Neural cell (in vitro differentiated cells): Measurements from ENCODE around the gene CEBPZ. TPM values are rescaled to one million over a fixed set of nuclear protein-coding genes. Genes with fewer than 3 reads are reported as not detected.
"Not testable (repeated sequence)": the region's sequence is repeated elsewhere in the genome, so short reads cannot be mapped to it uniquely, and the experiment has no call there.

Experiments
- H2AFZ ChIP-seq: fragments of 200-600, 300-800 bp; sonication (generic), shearing (Covaris generic); 2 replicates; pipeline ENCODE4 v1.6.0; 2014; ENCODE audit warnings: low read depth, mild to moderate bottlenecking, antibody characterized with exemption, low read length, moderate library complexity
- H3F3A ChIP-seq: fragments of 200-600 bp; shearing (Covaris generic); 2 replicates; pipeline ENCODE4 v1.6.1; 2016; ENCODE audit warnings: mild to moderate bottlenecking, moderate library complexity, mixed read lengths, antibody characterized with exemption, low read length; ENCODE audit not compliant: insufficient read depth, poor library complexity, severe bottlenecking
- H3K27ac ChIP-seq: fragments of 200-600, 300-800 bp; sonication (generic), shearing (Covaris generic); 2 replicates; pipeline ENCODE4 v1.5.1; 2014; ENCODE audit warnings: mild to moderate bottlenecking, low read length, moderate library complexity
- H3K27me3 ChIP-seq: fragments of 300-800, 200-600 bp; sonication (generic), shearing (Covaris generic); 2 replicates; pipeline ENCODE4 v1.6.0; 2014; ENCODE audit warnings: mild to moderate bottlenecking, low read depth, low read length, moderate library complexity; ENCODE audit not compliant: insufficient read depth
- H3K36me3 ChIP-seq: fragments of 300-800, 200-600 bp; sonication (generic), shearing (Covaris generic); 2 replicates; pipeline ENCODE4 v1.5.1; 2014; ENCODE audit warnings: mild to moderate bottlenecking, antibody characterized with exemption, low read length, moderate library complexity; ENCODE audit not compliant: insufficient read depth
- H3K4me2 ChIP-seq: fragments of 300-800, 200-600 bp; sonication (generic), shearing (Covaris generic); 2 replicates; pipeline ENCODE4 v1.6.0; 2014; ENCODE audit warnings: mild to moderate bottlenecking, low read length
- H3K4me3 ChIP-seq: fragments of 300-800, 200-600 bp; sonication (generic), shearing (Covaris generic); 2 replicates; pipeline ENCODE4 v1.5.1; 2014; ENCODE audit warnings: mild to moderate bottlenecking, low read length, moderate library complexity
- H3K79me2 ChIP-seq: fragments of 200-600 bp; shearing (Covaris generic); replicated peaks from 2 replicates; pipeline ENCODE4 v1.6.0; 2014; ENCODE audit warnings: mild to moderate bottlenecking, low read length, moderate library complexity; ENCODE audit not compliant: insufficient read depth
- H3K9ac ChIP-seq: fragments of 300-800, 200-600 bp; sonication (generic), shearing (Covaris generic); 2 replicates; pipeline ENCODE4 v1.6.1; 2016; ENCODE audit warnings: mild to moderate bottlenecking, low read length, mixed read lengths
- H3K9me2 ChIP-seq: fragments of 200-600 bp; shearing (Covaris generic); 2 replicates; pipeline ENCODE4 v1.6.1; 2016; ENCODE audit warnings: mild to moderate bottlenecking, low read length, mixed read lengths; ENCODE audit not compliant: insufficient read depth
- H3K9me3 ChIP-seq: fragments of 200-600, 300-800 bp; sonication (generic), shearing (Covaris generic); 2 replicates; pipeline ENCODE4 v1.6.1; 2016; ENCODE audit warnings: mild to moderate bottlenecking, mixed run types, low read length, moderate library complexity, mixed read lengths
- H4K20me1 ChIP-seq: fragments of 200-600 bp; shearing (Covaris generic); 2 replicates; pipeline ENCODE4 v1.6.1; 2016; ENCODE audit warnings: mild to moderate bottlenecking, mixed run types; ENCODE audit not compliant: insufficient read depth
- EP300 ChIP-seq: fragments of 450-650 bp; conservative IDR thresholded peaks from 2 replicates; pipeline ENCODE4 v1.6.1; 2014; ENCODE audit warnings: antibody characterized with exemption, mild to moderate bottlenecking, moderate library complexity; ENCODE audit not compliant: poor library complexity, severe bottlenecking
- EZH2 ChIP-seq: fragments of 200-600, 300-800 bp; shearing (Covaris generic), sonication (generic); IDR thresholded peaks from 2 replicates; pipeline ENCODE4 v1.6.1; 2014; ENCODE audit warnings: antibody characterized with exemption, low read length, borderline replicate concordance, mild to moderate bottlenecking; ENCODE audit not compliant: insufficient read depth, poor library complexity, severe bottlenecking
- MXI1 ChIP-seq: fragments of 450-650 bp; conservative IDR thresholded peaks from 2 replicates; pipeline ENCODE4 v1.6.1; 2014; ENCODE audit warnings: antibody characterized with exemption, mild to moderate bottlenecking; ENCODE audit not compliant: poor library complexity, severe bottlenecking
- POLR2AphosphoS5 ChIP-seq: IDR thresholded peaks from 2 replicates; pipeline ENCODE4 v1.6.1; 2012
- RAD21 ChIP-seq: fragments of 450-650 bp; conservative IDR thresholded peaks from 2 replicates; pipeline ENCODE4 v1.6.1; 2014; ENCODE audit warnings: antibody characterized with exemption, mild to moderate bottlenecking, moderate library complexity
- SMC3 ChIP-seq: fragments of 450-650 bp; conservative IDR thresholded peaks from 2 replicates; pipeline ENCODE4 v1.6.1; 2014; ENCODE audit warnings: antibody characterized with exemption, mild to moderate bottlenecking, moderate library complexity; ENCODE audit not compliant: poor library complexity
- TAF1 ChIP-seq: IDR thresholded peaks from 2 replicates; pipeline ENCODE4 v1.6.1; 2012; ENCODE audit warnings: low read depth
- polyA plus RNA-seq: library from polyadenylated mRNA; depleted of rRNA; stranded (reverse); fragments of >200 nt; gene quantifications from 2 replicates; pipeline ENCODE4 v1.2.3, GENCODE V29; 2014
- TF ChIP-seq, protein P1 (sequence below): fragments of 450-650 bp; IDR thresholded peaks from 2 replicates; pipeline ENCODE4 v1.5.1; 2014; ENCODE audit warnings: antibody characterized with exemption, mild to moderate bottlenecking, moderate library complexity; ENCODE audit not compliant: poor library complexity, severe bottlenecking
- TF ChIP-seq, protein P2 (sequence below): IDR thresholded peaks from 2 replicates; pipeline ENCODE4 v1.6.1; 2012; ENCODE audit warnings: borderline replicate concordance

The CEBPZ gene
- polyA plus RNA-seq, 1 donor from 2014 or later, result 39.1 TPM

GRCh38 chr2:37211939-37212338 lies 19.5 kb downstream of the CEBPZ start:
- TF ChIP-seq TAF1, result no peak
- TF ChIP-seq SMC3, result no peak
- TF ChIP-seq, protein P1, sequence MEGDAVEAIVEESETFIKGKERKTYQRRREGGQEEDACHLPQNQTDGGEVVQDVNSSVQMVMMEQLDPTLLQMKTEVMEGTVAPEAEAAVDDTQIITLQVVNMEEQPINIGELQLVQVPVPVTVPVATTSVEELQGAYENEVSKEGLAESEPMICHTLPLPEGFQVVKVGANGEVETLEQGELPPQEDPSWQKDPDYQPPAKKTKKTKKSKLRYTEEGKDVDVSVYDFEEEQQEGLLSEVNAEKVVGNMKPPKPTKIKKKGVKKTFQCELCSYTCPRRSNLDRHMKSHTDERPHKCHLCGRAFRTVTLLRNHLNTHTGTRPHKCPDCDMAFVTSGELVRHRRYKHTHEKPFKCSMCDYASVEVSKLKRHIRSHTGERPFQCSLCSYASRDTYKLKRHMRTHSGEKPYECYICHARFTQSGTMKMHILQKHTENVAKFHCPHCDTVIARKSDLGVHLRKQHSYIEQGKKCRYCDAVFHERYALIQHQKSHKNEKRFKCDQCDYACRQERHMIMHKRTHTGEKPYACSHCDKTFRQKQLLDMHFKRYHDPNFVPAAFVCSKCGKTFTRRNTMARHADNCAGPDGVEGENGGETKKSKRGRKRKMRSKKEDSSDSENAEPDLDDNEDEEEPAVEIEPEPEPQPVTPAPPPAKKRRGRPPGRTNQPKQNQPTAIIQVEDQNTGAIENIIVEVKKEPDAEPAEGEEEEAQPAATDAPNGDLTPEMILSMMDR, result no peak
- TF ChIP-seq MXI1, result no peak
- TF ChIP-seq, protein P2, sequence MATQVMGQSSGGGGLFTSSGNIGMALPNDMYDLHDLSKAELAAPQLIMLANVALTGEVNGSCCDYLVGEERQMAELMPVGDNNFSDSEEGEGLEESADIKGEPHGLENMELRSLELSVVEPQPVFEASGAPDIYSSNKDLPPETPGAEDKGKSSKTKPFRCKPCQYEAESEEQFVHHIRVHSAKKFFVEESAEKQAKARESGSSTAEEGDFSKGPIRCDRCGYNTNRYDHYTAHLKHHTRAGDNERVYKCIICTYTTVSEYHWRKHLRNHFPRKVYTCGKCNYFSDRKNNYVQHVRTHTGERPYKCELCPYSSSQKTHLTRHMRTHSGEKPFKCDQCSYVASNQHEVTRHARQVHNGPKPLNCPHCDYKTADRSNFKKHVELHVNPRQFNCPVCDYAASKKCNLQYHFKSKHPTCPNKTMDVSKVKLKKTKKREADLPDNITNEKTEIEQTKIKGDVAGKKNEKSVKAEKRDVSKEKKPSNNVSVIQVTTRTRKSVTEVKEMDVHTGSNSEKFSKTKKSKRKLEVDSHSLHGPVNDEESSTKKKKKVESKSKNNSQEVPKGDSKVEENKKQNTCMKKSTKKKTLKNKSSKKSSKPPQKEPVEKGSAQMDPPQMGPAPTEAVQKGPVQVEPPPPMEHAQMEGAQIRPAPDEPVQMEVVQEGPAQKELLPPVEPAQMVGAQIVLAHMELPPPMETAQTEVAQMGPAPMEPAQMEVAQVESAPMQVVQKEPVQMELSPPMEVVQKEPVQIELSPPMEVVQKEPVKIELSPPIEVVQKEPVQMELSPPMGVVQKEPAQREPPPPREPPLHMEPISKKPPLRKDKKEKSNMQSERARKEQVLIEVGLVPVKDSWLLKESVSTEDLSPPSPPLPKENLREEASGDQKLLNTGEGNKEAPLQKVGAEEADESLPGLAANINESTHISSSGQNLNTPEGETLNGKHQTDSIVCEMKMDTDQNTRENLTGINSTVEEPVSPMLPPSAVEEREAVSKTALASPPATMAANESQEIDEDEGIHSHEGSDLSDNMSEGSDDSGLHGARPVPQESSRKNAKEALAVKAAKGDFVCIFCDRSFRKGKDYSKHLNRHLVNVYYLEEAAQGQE, result no peak
- Histone ChIP-seq H3K9me2 (no peaks in the 10 kb centered on the region), H3K4me2 (no peak overlapping the region), H3K4me3 (no peak overlapping the region), H3K79me2 (no peaks in the 10 kb centered on the region), H2AFZ (no peak overlapping the region), H3K9ac (no peak overlapping the region), H3K27me3 (no peaks in the 10 kb centered on the region), H3K36me3 (peaks cover 40% of the 10 kb centered on the region), H3K9me3 (no peaks in the 10 kb centered on the region), H3K27ac (no peak overlapping the region), H4K20me1 (no peaks in the 10 kb centered on the region), H3F3A (no peaks in the 10 kb centered on the region)

DNA sequence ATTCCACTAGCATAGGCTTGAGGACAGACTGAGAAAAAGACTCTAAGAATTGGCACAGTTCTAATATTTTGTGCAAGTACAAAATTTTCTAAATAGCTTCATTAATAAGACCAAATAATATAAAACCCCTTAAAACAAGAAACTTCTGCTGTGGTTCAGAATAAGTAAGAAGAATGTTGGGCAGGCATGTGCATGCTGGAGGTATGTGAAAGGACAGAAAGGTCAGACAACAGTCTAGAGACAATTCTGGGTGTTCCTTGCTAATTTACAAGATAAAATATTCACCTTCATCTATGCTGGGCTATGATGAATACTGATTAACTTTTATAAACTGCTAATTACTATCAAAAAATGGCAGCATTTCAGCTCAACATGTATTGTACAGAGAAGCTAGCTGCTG lies 20.2 kb downstream of the CEBPZ start:
- Histone ChIP-seq H3F3A (no peaks in the 10 kb centered on the region), H3K9ac (no peak overlapping the region), H3K79me2 (no peaks in the 10 kb centered on the region), H3K4me3 (no peak overlapping the region), H2AFZ (no peak overlapping the region), H4K20me1 (no peaks in the 10 kb centered on the region), H3K36me3 (peaks cover 40% of the 10 kb centered on the region), H3K9me2 (no peaks in the 10 kb centered on the region), H3K4me2 (no peak overlapping the region), H3K9me3 (no peaks in the 10 kb centered on the region), H3K27me3 (no peaks in the 10 kb centered on the region), H3K27ac (no peak overlapping the region)
- TF ChIP-seq, protein P2, result no peak
- TF ChIP-seq EZH2, result no peak
- TF ChIP-seq, protein P1, result no peak
- TF ChIP-seq POLR2AphosphoS5, result no peak
- TF ChIP-seq EP300, result no peak
- TF ChIP-seq MXI1, result no peak
- no peak for TF ChIP-seq SMC3
- TF ChIP-seq RAD21, result no peak
- TF ChIP-seq TAF1, result no peak

- H3K27ac ChIP-seq, result not testable (repeated sequence)
Observed at GRCh38 chr2:37206760-37207159, 24.6 kb downstream of the CEBPZ start.

More at GRCh38 chr2:37206760-37207159, 24.6 kb downstream of the CEBPZ start:
- H3K4me2 ChIP-seq, H3K9ac ChIP-seq, H3K4me3 ChIP-seq, H4K20me1 ChIP-seq, H3F3A ChIP-seq, H3K9me2 ChIP-seq, H3K79me2 ChIP-seq, H3K27me3 ChIP-seq, H3K9me3 ChIP-seq, H2AFZ ChIP-seq: not testable (repeated sequence)
- H3K36me3 ChIP-seq, result peaks cover 36% of the 10 kb centered on the region
